T-cell (primary cell): ENCODE data around the gene MRPL48. TPM values are rescaled to one million over a fixed set of nuclear protein-coding genes. Genes with fewer than 3 reads are reported as not detected.

ENCODE experiments used
- ATAC-seq, 4 experiments: fragments of 200-7000 bp in 3 of 4; fragments of 150-1000 bp in 1 of 4; cut with Tn5 transposase; replicated peaks in 1 of 4; 1 replicate in 3 of 4; 2 replicates in 1 of 4; pipeline ENCODE4 v1.10.0; 2021; ENCODE audit warnings: moderate library complexity in 3 of 4, mild to moderate bottlenecking in 2 of 4, moderate number of reproducible peaks in 1 of 4
- CTCF ChIA-PET, 2 donors: fragments of 300-600 bp; sonication (Branson Sonifier 250); formaldehyde crosslinking; loops; one replicate each; lab custom pipeline; 2022; ENCODE audit warnings: antibody characterized with exemption in 2 of 2; lab: Charles Lee
- POLR2A ChIA-PET, 2 donors: fragments of 300-600 bp; sonication (Branson Sonifier 250); formaldehyde crosslinking; loops; one replicate each; lab custom pipeline; 2022; ENCODE audit warnings: antibody characterized with exemption in 2 of 2; lab: Charles Lee
- DNase-seq, 35 experiments: peaks; one replicate each; pipeline versions ENCODE4 v3.0.0 to v3.0.0-alpha.2; 2013 to 2023
- H3K27ac ChIP-seq: one replicate; pipeline ENCODE4 v1.5.1; 2013; ENCODE audit warnings: low read length
- H3K27me3 ChIP-seq, 2 experiments: replicated peaks in 1 of 2; 1 replicate in 1 of 2; 2 replicates in 1 of 2; pipeline versions ENCODE4 v1.6.1 to v1.7.0; 2013; ENCODE audit warnings: low read length in 1 of 2, mixed read lengths in 1 of 2; ENCODE audit not compliant: control insufficient read depth in 2 of 2, insufficient read depth in 2 of 2; ENCODE audit errors: extremely low read depth in 1 of 2
- H3K36me3 ChIP-seq, 2 donors: 1 replicate in 1 of 2; 2 replicates in 1 of 2; pipeline versions ENCODE4 v1.6.1 to v1.7.0; 2013; ENCODE audit warnings: low read length in 1 of 2; ENCODE audit not compliant: control insufficient read depth in 2 of 2, insufficient read depth in 1 of 2; ENCODE audit errors: extremely low read depth in 1 of 2
- H3K4me1 ChIP-seq, 2 experiments: 1 replicate in 1 of 2; 2 replicates in 1 of 2; pipeline versions ENCODE4 v1.6.1 to v1.7.0; 2013; ENCODE audit warnings: low read length in 2 of 2, mixed read lengths in 1 of 2; ENCODE audit not compliant: insufficient read depth in 2 of 2, control insufficient read depth in 1 of 2; ENCODE audit errors: extremely low read depth in 1 of 2
- H3K4me3 ChIP-seq, 2 donors: 1 replicate in 1 of 2; 2 replicates in 1 of 2; pipeline versions ENCODE4 v1.5.1 to v1.7.0; 2013; ENCODE audit warnings: mild to moderate bottlenecking in 2 of 2, low read length in 1 of 2, moderate library complexity in 1 of 2; ENCODE audit not compliant: control insufficient read depth in 1 of 2; ENCODE audit errors: extremely low read depth in 1 of 2
- H3K9me3 ChIP-seq: 2 replicates; pipeline ENCODE4 v1.7.0; 2013
- H3K27ac Mint-ChIP-seq, 2 donors: one replicate each; pipeline ENCODE4 v1.8.0; 2020 to 2021; ENCODE audit warnings: mild to moderate bottlenecking in 2 of 2, mixed read lengths in 2 of 2
- H3K27me3 Mint-ChIP-seq, 2 donors: one replicate each; pipeline ENCODE4 v1.8.0; 2021 to 2022; ENCODE audit warnings: mixed read lengths in 2 of 2
- H3K36me3 Mint-ChIP-seq: one replicate; pipeline ENCODE4 v1.8.0; 2021; ENCODE audit warnings: mixed read lengths
- H3K4me1 Mint-ChIP-seq, 3 donors: one replicate each; pipeline ENCODE4 v1.8.0; 2020 to 2022; ENCODE audit warnings: mixed read lengths in 3 of 3, mild to moderate bottlenecking in 1 of 3
- H3K4me3 Mint-ChIP-seq, 3 donors: one replicate each; pipeline ENCODE4 v1.8.0; 2020 to 2022; ENCODE audit warnings: mild to moderate bottlenecking in 3 of 3, mixed read lengths in 3 of 3, moderate library complexity in 3 of 3
- H3K9me3 Mint-ChIP-seq, 3 donors: one replicate each; pipeline ENCODE4 v1.8.0; 2020 to 2022; ENCODE audit warnings: mixed read lengths in 3 of 3
- WGBS: methylation state at CpG from one replicate; pipeline ENCODE4 v1.1.5; 2013; ENCODE audit warnings: missing lambda C conversion rate; ENCODE audit not compliant: insufficient coverage; 5-methylcytosine and 5-hydroxymethylcytosine counted together
- total RNA-seq, 35 experiments: library from RNA in 6 of 35; stranded (reverse) in 6 of 35; fragments of 120-200 nt in 1 of 35; gene quantifications; one replicate each; pipeline versions ENCODE4 v1.2.1 to v1.2.4 and lab custom pipeline; 2013 to 2026

The MRPL48 gene
- total RNA-seq, 5 donors from 2014 or later (not counting 1 experiment from before 2014, with no cell fraction given), result 21.9 to 26.6 (median 25.7) TPM

DNA sequence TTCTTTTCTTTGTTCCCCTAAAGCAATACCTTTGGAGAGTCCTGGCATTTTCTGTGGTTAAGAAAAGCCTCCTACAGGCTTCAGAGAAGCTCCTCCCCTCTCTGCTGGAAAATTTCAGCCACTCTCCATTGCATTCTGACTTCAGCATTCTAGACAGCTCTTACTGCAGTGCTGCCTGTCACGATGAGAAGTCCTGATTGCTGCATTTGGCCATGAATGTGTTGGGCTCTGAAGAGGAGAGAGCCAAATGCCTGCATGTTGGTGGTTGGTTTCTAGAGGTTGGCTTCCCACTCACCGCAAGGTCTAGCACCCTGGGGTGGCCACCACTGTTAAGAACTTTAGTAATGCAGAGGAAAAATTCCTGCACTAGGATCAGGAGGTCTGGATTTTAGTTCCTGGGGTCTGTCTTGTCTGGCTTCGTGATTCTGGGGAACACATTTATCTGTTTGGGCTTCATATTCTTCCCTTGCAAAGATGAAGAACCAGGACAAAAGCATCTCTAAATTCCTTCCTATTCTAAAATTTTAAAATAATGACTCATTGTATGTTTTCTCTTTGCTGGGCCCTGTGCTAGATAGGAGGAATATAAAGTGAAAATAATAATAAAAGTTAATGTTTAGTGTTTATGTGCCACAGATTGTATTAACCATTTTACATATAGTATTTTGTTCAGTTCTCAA is 50.9 kb downstream of the MRPL48 start:
- no CpG with 5 or more reads among the region's 3 CpGs for WGBS
- H3K4me1 ChIP-seq, result no peaks in the 10 kb centered on the region
- no peaks in the 10 kb centered on the region for H3K4me1 Mint-ChIP-seq
- H3K4me3 ChIP-seq, result no peak overlapping the region
- no peaks in the 10 kb centered on the region for H3K9me3 ChIP-seq
- DNase-seq, result no peak
- peaks cover 26% of the 10 kb centered on the region for H3K36me3 Mint-ChIP-seq
- no peak overlapping the region for H3K4me3 Mint-ChIP-seq
- H3K9me3 Mint-ChIP-seq, result no peaks in the 10 kb centered on the region
- H3K27ac ChIP-seq, result no peak overlapping the region
- no peak for ATAC-seq
- H3K27me3 Mint-ChIP-seq, result no peaks in the 10 kb centered on the region
- no peak overlapping the region for H3K27ac Mint-ChIP-seq
- peaks cover 0 to 22% of the 10 kb centered on the region in 2 donors for H3K36me3 ChIP-seq
- ChIA-PET CTCF (no interaction called here), POLR2A (no interaction called here)
- H3K27me3 ChIP-seq, result no peaks in the 10 kb centered on the region

DNA sequence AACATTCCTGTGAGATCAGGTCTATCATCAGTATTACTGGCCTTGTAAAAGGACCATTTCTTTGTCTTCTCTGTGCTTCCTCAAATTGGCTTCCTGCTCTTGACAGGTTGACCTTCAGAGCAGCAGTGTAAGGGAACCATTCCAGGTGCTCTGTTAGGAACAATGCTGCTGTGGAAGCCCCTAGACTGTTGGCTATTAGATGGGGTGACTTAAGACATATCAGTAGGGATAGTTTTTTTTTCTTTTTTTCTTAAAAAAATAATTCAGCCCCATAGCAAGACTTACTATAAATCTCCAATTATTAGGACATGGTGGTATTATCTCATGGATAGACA is 51.4 kb downstream of the MRPL48 start:
- H3K9me3 Mint-ChIP-seq, result no peaks in the 10 kb centered on the region
- H3K27ac ChIP-seq, result no peak overlapping the region
- peaks cover 0 to 26% of the 10 kb centered on the region in 2 donors for H3K36me3 ChIP-seq
- CTCF ChIA-PET, result no interaction called here
- no peaks in the 10 kb centered on the region for H3K27me3 Mint-ChIP-seq
- POLR2A ChIA-PET, result no interaction called here
- H3K27me3 ChIP-seq, result no peaks in the 10 kb centered on the region
- no peaks in the 10 kb centered on the region for H3K4me1 Mint-ChIP-seq
- H3K27ac Mint-ChIP-seq, result no peak overlapping the region
- ATAC-seq, result no peak
- no peak overlapping the region for H3K4me3 ChIP-seq
- H3K4me1 ChIP-seq, result no peaks in the 10 kb centered on the region
- no peak for DNase-seq
- H3K9me3 ChIP-seq, result no peaks in the 10 kb centered on the region
- peaks cover 24% of the 10 kb centered on the region for H3K36me3 Mint-ChIP-seq
- no peak overlapping the region for H3K4me3 Mint-ChIP-seq

DNA sequence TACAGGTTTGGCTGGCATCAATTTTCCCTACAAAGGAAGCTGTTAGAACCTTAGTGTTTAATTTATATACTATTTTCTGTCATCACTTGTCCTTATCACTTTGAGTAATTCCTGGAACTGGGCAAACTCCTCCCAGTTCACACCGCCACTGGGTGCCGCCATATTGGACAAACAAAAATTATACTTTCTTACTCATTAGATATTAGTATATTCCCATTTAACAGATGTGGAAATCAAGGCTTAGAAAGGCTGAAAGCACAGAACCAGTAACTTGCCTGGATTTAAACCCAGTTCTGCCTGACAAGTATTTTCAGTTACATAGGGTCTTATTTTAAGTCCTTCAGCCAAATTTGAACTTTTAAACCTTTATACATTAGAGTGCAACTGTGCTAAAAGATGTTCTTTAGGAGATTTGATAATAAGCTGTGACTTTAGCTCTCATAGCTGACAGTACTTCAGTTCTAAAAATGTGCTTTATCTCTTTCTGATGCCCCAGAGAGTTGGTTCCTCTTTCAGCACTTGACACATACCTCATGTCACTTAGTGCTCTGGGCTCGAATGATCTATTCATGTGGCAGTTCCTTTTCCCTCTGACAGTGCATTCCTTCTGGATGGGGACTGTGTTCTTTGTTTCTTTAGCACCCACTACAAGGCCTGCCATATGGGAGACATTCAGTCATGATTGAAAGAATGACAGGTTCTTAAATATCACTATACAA is 63.5 kb downstream of the MRPL48 start:
- no peak for ATAC-seq
- no peak overlapping the region for H3K27ac ChIP-seq
- H3K4me3 ChIP-seq, result no peak overlapping the region
- no peaks in the 10 kb centered on the region for H3K4me1 ChIP-seq
- no CpG with 5 or more reads among the region's 3 CpGs for WGBS
- Mint-ChIP-seq H3K4me1 (no peaks in the 10 kb centered on the region), H3K36me3 (peaks cover 43% of the 10 kb centered on the region), H3K27me3 (no peaks in the 10 kb centered on the region), H3K9me3 (no peaks in the 10 kb centered on the region), H3K4me3 (no peak overlapping the region), H3K27ac (no peak overlapping the region)
- DNase-seq, result no peak
- POLR2A ChIA-PET, result no interaction called here
- CTCF ChIA-PET, result no interaction called here
- no peaks in the 10 kb centered on the region for H3K9me3 ChIP-seq
- H3K27me3 ChIP-seq, result no peaks in the 10 kb centered on the region
- H3K36me3 ChIP-seq, result peaks cover 5 to 17% of the 10 kb centered on the region in 2 donors

DNA sequence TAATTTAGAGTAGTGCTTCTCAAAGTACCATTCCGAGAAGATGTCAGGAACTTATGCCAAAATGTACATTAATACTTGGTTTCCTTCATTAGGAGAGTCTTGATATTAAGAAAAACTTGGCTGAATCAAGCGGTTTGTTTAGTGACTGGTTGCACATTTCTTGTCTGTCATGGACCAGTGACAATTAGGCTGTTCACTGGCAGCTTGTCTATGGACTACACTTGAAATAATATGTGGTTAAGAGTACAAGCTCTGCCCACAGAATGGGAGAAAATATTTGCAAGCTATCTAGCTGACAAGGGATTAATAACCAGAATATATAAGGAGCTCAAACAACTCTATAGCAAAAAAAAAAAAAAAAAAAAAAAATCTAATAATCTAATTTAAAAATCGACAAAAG is 64.4 kb downstream of the MRPL48 start:
- H3K27me3 ChIP-seq, result no peaks in the 10 kb centered on the region
- Mint-ChIP-seq H3K4me3 (no peak overlapping the region), H3K9me3 (no peaks in the 10 kb centered on the region), H3K36me3 (peaks cover 37% of the 10 kb centered on the region), H3K4me1 (no peaks in the 10 kb centered on the region), H3K27ac (no peak overlapping the region), H3K27me3 (no peaks in the 10 kb centered on the region)
- peaks cover 5 to 17% of the 10 kb centered on the region in 2 donors for H3K36me3 ChIP-seq
- H3K9me3 ChIP-seq, result no peaks in the 10 kb centered on the region
- no peak overlapping the region for H3K27ac ChIP-seq
- CTCF ChIA-PET, result interaction anchor here in 1 of 2 donors (0.6 kb wide), 1 partner anchor 13 kb away, joined by 7 read pairs; no protein-coding TSS in a partner anchor
- WGBS, result 100% methylated on average over 2 of the region's 3 CpGs
- ATAC-seq (no peak), DNase-seq (no peak)
- H3K4me3 ChIP-seq, result no peak overlapping the region
- no peaks in the 10 kb centered on the region for H3K4me1 ChIP-seq
- POLR2A ChIA-PET, result interaction anchor here in 1 of 2 donors (0.6 to 0.8 kb wide), 4 partner anchors 11 to 891 kb away, joined by 3 to 9 read pairs (median 4); partner anchors contain the start of gene RAB6A

DNA sequence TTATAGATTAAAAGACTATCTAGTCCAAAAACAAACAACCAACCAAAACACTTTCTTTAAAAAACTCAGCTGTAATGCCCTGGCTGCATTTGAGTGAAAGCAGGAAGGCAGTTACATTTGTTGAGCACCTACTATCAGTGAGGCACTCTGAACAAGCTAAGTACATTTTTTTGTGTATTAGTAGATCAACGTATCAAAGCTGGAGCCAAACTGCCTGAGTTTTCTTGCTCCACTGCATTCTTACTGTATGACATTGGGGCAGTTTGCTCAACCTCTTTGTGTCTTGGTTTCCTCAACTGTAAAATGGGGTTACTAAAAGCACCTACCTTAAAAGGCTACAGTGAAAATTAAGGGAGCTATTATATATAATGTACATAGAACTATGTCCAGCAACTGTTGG is 67.0 kb downstream of the MRPL48 start:
- Histone ChIP-seq H3K27me3 (no peaks in the 10 kb centered on the region), H3K4me3 (no peak overlapping the region), H3K9me3 (no peaks in the 10 kb centered on the region), H3K4me1 (no peaks in the 10 kb centered on the region), H3K36me3 (peaks cover 5 to 10% of the 10 kb centered on the region in 2 donors), H3K27ac (no peak overlapping the region)
- Mint-ChIP-seq H3K4me3 (no peak overlapping the region), H3K9me3 (no peaks in the 10 kb centered on the region), H3K27ac (no peak overlapping the region), H3K4me1 (no peaks in the 10 kb centered on the region), H3K27me3 (no peaks in the 10 kb centered on the region), H3K36me3 (peaks cover 40% of the 10 kb centered on the region)
- ATAC-seq (no peak), DNase-seq (no peak)
- POLR2A ChIA-PET, result no interaction called here
- WGBS, result 100% methylated on average over 1 of the region's 1 CpG
- CTCF ChIA-PET, result no interaction called here

DNA sequence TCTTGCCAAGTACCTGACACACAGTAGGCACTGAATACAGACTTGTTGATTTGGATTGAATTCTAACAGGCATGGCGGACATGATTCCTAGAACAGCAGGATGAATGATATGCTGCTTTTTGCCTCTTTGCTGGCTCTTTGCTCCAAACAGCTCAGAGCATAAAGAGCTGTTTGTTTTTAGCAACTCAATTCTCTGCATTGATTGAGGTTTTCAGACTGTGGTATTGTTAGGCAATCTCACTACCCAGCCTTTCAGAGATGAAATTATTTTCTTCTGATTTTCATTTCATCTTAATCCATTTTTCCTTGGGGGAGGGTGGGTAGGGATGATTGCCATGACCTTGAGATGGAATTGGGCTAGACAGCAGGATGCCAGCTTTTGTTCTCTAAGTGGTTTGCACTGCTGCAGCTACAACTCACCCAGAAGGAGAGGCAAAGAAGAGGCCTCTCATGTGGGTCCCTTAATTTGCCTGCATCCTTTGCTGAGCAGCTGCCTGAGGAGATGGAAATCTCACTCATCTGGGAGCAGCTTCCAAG is 68.4 kb downstream of the MRPL48 start:
- Histone ChIP-seq H3K27ac (no peak overlapping the region), H3K4me1 (no peaks in the 10 kb centered on the region), H3K4me3 (no peak overlapping the region), H3K27me3 (no peaks in the 10 kb centered on the region), H3K9me3 (no peaks in the 10 kb centered on the region), H3K36me3 (peaks cover 5 to 19% of the 10 kb centered on the region in 2 donors)
- Mint-ChIP-seq H3K4me3 (no peak overlapping the region), H3K9me3 (no peaks in the 10 kb centered on the region), H3K27ac (no peak overlapping the region), H3K27me3 (no peaks in the 10 kb centered on the region), H3K4me1 (no peaks in the 10 kb centered on the region), H3K36me3 (peaks cover 49% of the 10 kb centered on the region)
- DNase-seq, result no peak
- ATAC-seq, result no peak
- WGBS, result 100% methylated on average over 1 of the region's 1 CpG
- ChIA-PET POLR2A (no interaction called here), CTCF (no interaction called here)
